GM18508 (cell line): ENCODE results near the gene RIGI.
A peak's percentile ranks its signal among the peaks of the same experiment; 100 is the strongest.
"Not testable (repeated sequence)": the region's sequence is repeated elsewhere in the genome, so short reads cannot be mapped to it uniquely, and the experiment has no call there.

Source experiments
- ATAC-seq: cut with Tn5 transposase; IDR thresholded peaks from one replicate; pipeline ENCODE4 v1.9.1; 2021; ENCODE audit warnings: moderate number of reproducible peaks; ENCODE audit not compliant: insufficient read depth, unreplicated experiment

Gene RIGI

GRCh38 chr9:32533336-32533735 lies 7.3 kb upstream of the RIGI start:
- no peak for ATAC-seq

- ATAC-seq: no peak
Measured at GRCh38 chr9:32526707-32527048, 682 bp upstream of the RIGI start.

GRCh38 chr9:32525709-32526030 lies 326 bp downstream of the RIGI start:
- peak; percentile 0 for ATAC-seq

DNA sequence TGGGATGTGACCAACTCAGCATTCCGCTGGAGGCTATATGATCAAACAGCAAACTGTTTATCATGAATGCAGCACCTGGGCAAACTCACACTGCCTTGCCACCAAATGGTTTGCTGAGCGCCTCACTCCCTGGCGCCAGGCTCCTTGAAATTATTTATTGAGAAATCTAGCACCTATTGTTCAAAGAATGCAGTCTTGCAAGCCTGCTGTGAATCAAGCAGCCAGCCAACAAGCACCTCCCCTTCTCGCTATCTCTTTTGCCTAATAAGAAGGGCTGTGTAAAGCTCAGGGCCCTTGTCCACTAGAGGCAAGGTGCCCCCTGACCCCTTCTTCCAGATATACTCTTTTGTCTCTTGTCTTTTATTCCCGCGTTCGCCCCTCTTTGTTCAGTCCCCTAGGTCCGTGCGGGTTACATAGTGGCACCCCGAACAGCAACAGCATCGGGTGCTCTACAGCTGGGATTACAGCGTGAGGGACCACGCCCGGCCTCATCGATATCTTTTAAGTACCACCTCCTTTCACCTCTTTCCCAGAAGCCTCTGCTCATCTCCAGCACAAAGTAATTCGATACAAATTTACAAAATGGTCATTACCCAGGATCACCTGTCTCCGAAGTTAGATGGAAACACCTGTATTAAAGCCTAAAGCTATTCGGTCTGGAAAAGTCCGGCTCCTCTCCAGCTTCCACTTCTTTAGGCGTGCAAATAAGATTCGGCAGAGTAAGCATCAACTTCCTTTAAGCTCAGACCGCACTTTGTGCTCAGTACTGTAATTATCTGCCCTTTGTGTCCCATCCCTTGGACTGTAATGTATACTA lies 896 bp downstream of the RIGI start:
- no peak for ATAC-seq

DNA sequence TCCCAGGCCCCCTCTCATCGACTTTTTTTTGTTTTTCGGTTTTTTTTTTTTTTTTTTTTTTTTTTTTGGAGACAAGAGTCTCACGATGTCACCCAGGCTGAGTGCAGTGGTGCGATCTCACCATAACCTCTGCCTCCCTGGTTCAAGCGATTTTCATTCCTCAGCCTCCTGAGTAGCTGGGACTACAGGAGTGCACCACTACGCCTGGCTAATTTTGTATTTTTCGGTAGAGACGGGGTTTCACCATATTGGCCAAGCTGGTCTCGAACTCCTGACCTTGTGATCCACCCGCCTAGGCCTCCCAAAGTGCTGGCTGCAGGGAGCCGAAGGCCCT lies 1.5 kb downstream of the RIGI start:
- not testable (repeated sequence) for ATAC-seq

DNA sequence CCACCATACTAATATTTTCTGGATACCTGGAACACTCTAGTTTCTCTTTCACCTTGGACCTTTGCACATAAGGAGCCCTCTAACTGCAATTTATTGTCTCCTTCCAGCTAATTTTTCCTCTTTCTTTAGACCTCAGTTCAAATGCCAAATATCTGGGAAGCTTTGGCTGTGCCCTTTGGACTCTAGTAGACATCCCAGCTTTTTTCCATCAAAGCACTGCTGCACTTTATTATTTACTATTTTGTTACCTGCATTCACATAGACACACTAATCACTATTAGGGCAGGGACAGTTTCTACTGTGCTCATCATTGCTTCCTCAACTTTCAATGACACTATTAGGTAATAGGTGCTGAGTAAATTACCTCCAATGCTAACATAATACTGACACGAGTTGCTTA lies 2.1 kb downstream of the RIGI start:
- ATAC-seq: no peak

GRCh38 chr9:32518276-32518675 lies 7.7 kb downstream of the RIGI start:
- no peak for ATAC-seq

DNA sequence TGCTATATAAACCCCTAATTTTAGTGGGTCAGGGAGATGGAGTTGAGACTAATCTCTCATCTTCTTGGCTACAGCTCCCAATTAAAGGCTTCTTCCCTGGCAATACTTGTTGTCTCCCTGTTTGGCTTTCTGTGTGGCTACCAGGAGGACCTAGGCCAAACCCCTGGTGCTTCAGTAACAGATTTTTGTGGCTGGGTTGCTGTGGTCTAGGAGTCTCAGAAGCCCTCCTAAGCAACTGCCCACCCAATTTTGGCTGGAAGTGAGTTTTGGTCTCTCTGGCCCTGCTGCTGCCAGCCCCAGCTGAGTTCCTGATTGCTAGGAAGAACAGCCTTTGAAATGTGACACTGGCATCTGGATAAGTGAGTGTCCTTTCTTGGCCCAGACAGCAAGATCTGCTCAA lies 9.8 kb downstream of the RIGI start:
- ATAC-seq: no peak

DNA sequence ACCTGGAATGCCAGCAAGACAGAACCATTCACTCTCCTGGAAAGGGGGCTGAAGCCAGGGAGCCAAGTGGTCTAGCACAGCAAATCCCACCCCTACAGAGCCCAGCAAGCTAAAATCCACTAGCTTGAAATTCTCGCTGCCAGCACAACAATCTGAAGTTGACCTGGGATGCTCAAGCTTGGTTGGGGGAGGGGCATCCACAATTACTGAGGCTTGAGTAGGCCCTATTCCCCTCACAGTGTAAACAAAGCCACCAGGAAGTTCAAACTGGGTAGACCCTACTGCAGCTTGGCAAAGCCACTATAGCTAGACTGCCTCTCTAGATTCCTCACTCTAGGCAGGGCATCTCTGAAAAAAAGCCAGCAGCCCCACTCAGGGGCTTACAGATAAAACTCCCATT lies 17.3 kb downstream of the RIGI start:
- ATAC-seq: no peak

DNA sequence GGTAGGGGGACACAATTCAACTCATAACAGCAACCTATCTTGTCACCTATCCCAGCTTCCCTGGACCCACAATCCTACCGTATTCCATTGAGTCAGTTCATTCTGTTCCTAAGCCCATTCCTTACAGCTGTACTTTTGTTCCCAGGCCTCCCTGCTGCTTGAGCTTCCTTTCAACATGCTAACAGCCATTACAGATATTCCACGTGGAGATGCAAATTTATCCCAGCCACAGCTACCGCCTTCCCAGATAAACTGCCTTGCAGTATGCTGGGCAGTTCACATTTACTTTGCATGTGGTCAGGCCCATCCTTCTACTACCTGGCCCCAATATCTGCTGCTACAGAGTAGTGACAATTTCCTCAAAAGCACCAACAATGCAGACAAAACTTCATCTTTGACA lies 23.0 kb downstream of the RIGI start:
- ATAC-seq: no peak

GRCh38 chr9:32502464-32502863 lies 23.5 kb downstream of the RIGI start:
- ATAC-seq: no peak

DNA sequence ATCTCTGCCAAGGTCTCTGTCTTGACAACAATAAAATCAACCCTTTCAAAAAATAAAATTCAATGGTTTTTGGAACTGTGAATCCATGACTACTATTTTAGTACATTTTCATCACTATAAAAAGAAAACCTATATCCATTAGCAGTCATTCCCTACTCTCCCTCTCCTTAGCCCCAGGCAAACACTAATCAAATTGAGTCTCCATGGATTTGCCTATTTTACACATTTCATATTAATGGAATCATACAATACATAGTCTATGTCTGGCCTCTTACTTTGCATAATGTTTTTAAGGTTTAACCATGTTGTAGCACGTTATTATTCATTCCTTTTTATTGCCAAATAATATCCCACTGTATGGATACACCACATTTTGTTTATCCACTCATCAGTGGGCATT lies 24.1 kb downstream of the RIGI start:
- ATAC-seq: no peak

GRCh38 chr9:32500768-32501167 lies 25.2 kb downstream of the RIGI start:
- no peak for ATAC-seq

DNA sequence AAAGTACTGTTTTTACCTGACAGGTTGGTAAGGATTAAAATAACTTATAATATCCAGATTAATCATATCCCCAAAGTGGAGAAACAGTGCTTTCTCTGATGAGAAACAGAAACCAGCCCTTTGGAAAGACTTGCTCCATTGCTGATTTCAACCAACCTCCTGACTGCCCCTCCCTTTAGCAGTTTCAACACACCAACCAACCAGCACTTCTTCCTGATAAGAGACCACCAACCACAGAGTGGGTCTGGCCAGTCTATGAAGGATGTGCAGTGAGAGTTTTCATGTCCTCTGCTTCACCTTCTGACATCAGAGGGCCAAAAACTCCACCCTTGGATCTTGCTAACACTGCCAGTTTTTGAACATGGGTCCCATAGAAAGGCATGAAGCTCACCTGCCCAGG lies 28.1 kb downstream of the RIGI start:
- no peak for ATAC-seq

GRCh38 chr9:32490601-32491000 lies 35.4 kb downstream of the RIGI start:
- ATAC-seq: no peak

- no peak for ATAC-seq
Measured at GRCh38 chr9:32487981-32488380, 38.0 kb downstream of the RIGI start.

- no peak for ATAC-seq
Measured at GRCh38 chr9:32486839-32487562, 39.0 kb downstream of the RIGI start.

DNA sequence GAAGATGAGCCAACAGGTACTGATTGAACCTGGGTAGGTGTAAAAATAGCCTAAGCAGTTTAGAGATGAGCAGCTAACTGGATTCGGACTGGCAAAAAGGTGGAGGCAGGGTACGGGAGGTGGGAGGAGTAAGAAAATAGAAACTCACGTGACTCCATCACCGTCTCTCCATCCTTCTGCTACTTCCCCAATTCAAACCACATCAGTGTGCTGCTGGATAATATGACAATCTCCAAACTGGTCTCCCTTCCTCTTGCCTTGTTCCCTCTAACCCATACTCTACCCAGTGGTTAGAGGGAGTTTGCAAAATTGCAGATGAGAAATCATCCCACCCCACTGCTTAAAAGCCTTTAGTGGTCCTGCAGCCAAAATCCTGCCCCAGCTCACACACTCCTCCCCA lies 42.7 kb downstream of the RIGI start:
- no peak for ATAC-seq
